Keratinocyte (primary cell): ENCODE results near the gene SRPK2. TPM values are rescaled to one million over a fixed set of nuclear protein-coding genes. Genes with fewer than 3 reads are reported as not detected.

Source experiments
- DNase-seq: peaks from one replicate; pipeline ENCODE4 v3.0.0-alpha.2; 2011; ENCODE audit warnings: low read depth, missing footprints, low spot score
- FAIRE-seq: peaks from 2 replicates; lab custom pipeline; 2011; peaks lifted over from hg19 to GRCh38; lab: Jason Lieb, UNC
- H2AFZ ChIP-seq: 2 replicates; pipeline ENCODE4 v1.6.0; 2012; ENCODE audit warnings: low read length, control low read depth, inconsistent platforms; ENCODE audit not compliant: control insufficient read depth
- H3K27ac ChIP-seq: 2 replicates; pipeline ENCODE4 v1.5.1; 2011; ENCODE audit warnings: low read length; ENCODE audit not compliant: control insufficient read depth, insufficient read depth
- H3K27me3 ChIP-seq: 3 replicates; pipeline ENCODE4 v1.6.0; 2011; ENCODE audit warnings: low read length; ENCODE audit not compliant: control insufficient read depth, insufficient read depth; ENCODE audit errors: extremely low read depth
- H3K36me3 ChIP-seq, 2 experiments: 2 replicates in 1 of 2; 3 replicates in 1 of 2; pipeline ENCODE4 v1.5.1; 2011; ENCODE audit warnings: low read length in 2 of 2, mild to moderate bottlenecking in 1 of 2; ENCODE audit not compliant: control insufficient read depth in 2 of 2, insufficient read depth in 2 of 2; ENCODE audit errors: extremely low read depth in 1 of 2
- H3K4me1 ChIP-seq: 3 replicates; pipeline ENCODE4 v1.5.1; 2011; ENCODE audit warnings: low read length; ENCODE audit not compliant: control insufficient read depth, insufficient read depth; ENCODE audit errors: extremely low read depth
- H3K4me2 ChIP-seq: 3 replicates; pipeline ENCODE4 v1.6.0; 2011; ENCODE audit warnings: low read depth, low read length; ENCODE audit not compliant: control insufficient read depth, insufficient read depth; ENCODE audit errors: extremely low read depth
- H3K4me3 ChIP-seq, 3 experiments: fragments of 200-600 bp in 1 of 3; sonication (generic) in 1 of 3; 2 replicates in 2 of 3; 3 replicates in 1 of 3; pipeline ENCODE4 v1.5.1; 2011 to 2016; ENCODE audit warnings: low read length in 3 of 3, mild to moderate bottlenecking in 3 of 3, control low read depth in 2 of 3, inconsistent platforms in 1 of 3, low read depth in 1 of 3, mixed read lengths in 1 of 3, mixed run types in 1 of 3, moderate library complexity in 1 of 3; ENCODE audit not compliant: control insufficient read depth in 2 of 3, insufficient read depth in 2 of 3; ENCODE audit errors: extremely low read depth in 1 of 3
- H3K79me2 ChIP-seq: 2 replicates; pipeline ENCODE4 v1.6.0; 2012; ENCODE audit warnings: low read length; ENCODE audit not compliant: control insufficient read depth, insufficient read depth
- H3K9ac ChIP-seq: 3 replicates; pipeline ENCODE4 v1.6.0; 2011; ENCODE audit warnings: low read length; ENCODE audit not compliant: control insufficient read depth, insufficient read depth; ENCODE audit errors: extremely low read depth
- H3K9me1 ChIP-seq: 3 replicates; pipeline ENCODE4 v1.6.0; 2011; ENCODE audit warnings: low read length; ENCODE audit not compliant: control insufficient read depth, insufficient read depth; ENCODE audit errors: extremely low read depth
- H3K9me3 ChIP-seq: 2 replicates; pipeline ENCODE4 v1.5.1; 2012; ENCODE audit warnings: low read depth, low read length; ENCODE audit not compliant: control insufficient read depth
- H4K20me1 ChIP-seq: 3 replicates; pipeline ENCODE4 v1.6.0; 2011; ENCODE audit warnings: low read length; ENCODE audit not compliant: control insufficient read depth, insufficient read depth; ENCODE audit errors: extremely low read depth
- CTCF ChIP-seq, 3 experiments: IDR thresholded peaks in 1 of 3; conservative IDR thresholded peaks in 1 of 3; optimal IDR thresholded peaks in 1 of 3; 2 replicates in 2 of 3; 3 replicates in 1 of 3; pipeline versions ENCODE3 to v1.5.1; 2011; ENCODE audit warnings: low read length in 3 of 3, mild to moderate bottlenecking in 3 of 3, moderate library complexity in 2 of 3, control low read depth in 1 of 3, inconsistent platforms in 1 of 3; ENCODE audit not compliant: insufficient read depth in 2 of 3; ENCODE audit errors: extremely low read depth in 1 of 3
- EZH2 ChIP-seq: IDR thresholded peaks from one replicate; pipeline ENCODE4 v1.6.1; 2012; ENCODE audit warnings: inconsistent platforms, mild to moderate bottlenecking, low read length, moderate library complexity
- dilution Hi-C: fragments of 300-500 bp; cut with MboI; formaldehyde crosslinking; loops from one replicate; pipeline ENCODE4 v1.7.0; 2020; ENCODE audit warnings: low sequenced_read_pairs; ENCODE audit not compliant: extremely low pct_ligation_motif_present
- polyA plus RNA-seq, 5 experiments: library from polyadenylated mRNA; depleted of rRNA in 3 of 5; stranded (reverse) in 3 of 5; stranded (forward) in 1 of 5; unstranded in 1 of 5; fragments of >200 nt; gene quantifications; 1 replicate in 1 of 5; 2 replicates in 3 of 5; 3 replicates in 1 of 5; pipeline versions ENCODE4 v1.2.1 to v1.2.3, GENCODE V29; 2011 to 2012; ENCODE audit warnings: missing spikeins in 2 of 5, low read depth in 1 of 5, low replicate concordance in 1 of 5

SRPK2 gene
- polyA plus RNA-seq, 1 donor (not counting 4 experiments of a cell fraction or from before 2014, with no cell fraction given) = 40.2 TPM

- no peaks in the 10 kb centered on the region for H3K9me1 ChIP-seq
- TF ChIP-seq EZH2 (no peak), CTCF (optimal IDR thresholded peaks at IDR 0.05 in 1 of 3, IDR thresholded peaks at IDR 0.05 in 1 of 3, conservative IDR thresholded peaks at IDR 0.05 in 1 of 3; ENCODE audit: extremely low read depth in 1 of 3, insufficient read depth in 2 of 3, low read length in 3 of 3) (no peak)
- no peak overlapping the region for H2AFZ ChIP-seq
- dilution Hi-C loops = no loop called here
- H3K36me3 ChIP-seq = peaks cover 3 to 8% of the 10 kb centered on the region in 2 experiments
- no peak for DNase-seq
- H3K4me1 ChIP-seq = peaks cover 13% of the 10 kb centered on the region
- no peaks in the 10 kb centered on the region for H3K27me3 ChIP-seq
- no peaks in the 10 kb centered on the region for H4K20me1 ChIP-seq
- no peak overlapping the region for H3K27ac ChIP-seq
- no peak overlapping the region for H3K9ac ChIP-seq
- no peak for FAIRE-seq
- no peaks in the 10 kb centered on the region for H3K79me2 ChIP-seq
- H3K9me3 ChIP-seq = no peaks in the 10 kb centered on the region
- H3K4me3 ChIP-seq = no peak overlapping the region
- H3K4me2 ChIP-seq = no peak overlapping the region
Measured at GRCh38 chr7:105153531-105153930, 235.2 kb downstream of the SRPK2 start.

GRCh38 chr7:105151152-105151551 lies 237.6 kb downstream of the SRPK2 start:
- Histone ChIP-seq H3K9ac (no peak overlapping the region), H3K4me2 (no peak overlapping the region), H3K36me3 (peaks cover 7 to 8% of the 10 kb centered on the region in 2 experiments), H3K9me1 (no peaks in the 10 kb centered on the region), H3K4me1 (peaks cover 13% of the 10 kb centered on the region), H3K79me2 (no peaks in the 10 kb centered on the region), H2AFZ (no peak overlapping the region), H3K4me3 (no peak overlapping the region), H3K9me3 (no peaks in the 10 kb centered on the region), H4K20me1 (no peaks in the 10 kb centered on the region), H3K27me3 (no peaks in the 10 kb centered on the region), H3K27ac (no peak overlapping the region)
- TF ChIP-seq EZH2 = no peak
- no peak for TF ChIP-seq CTCF (optimal IDR thresholded peaks at IDR 0.05 in 1 of 3, IDR thresholded peaks at IDR 0.05 in 1 of 3, conservative IDR thresholded peaks at IDR 0.05 in 1 of 3; ENCODE audit: extremely low read depth in 1 of 3, insufficient read depth in 2 of 3, low read length in 3 of 3)
- FAIRE-seq = no peak
- DNase-seq = no peak
- dilution Hi-C loops = no loop called here
